H1 (cell line): Measurements from ENCODE around the gene LRRC10. TPM values are rescaled to one million over a fixed set of nuclear protein-coding genes. Genes with fewer than 3 reads are reported as not detected.
A peak's percentile ranks its signal among the peaks of the same experiment; 100 is the strongest.

Experiments
- CTCF ChIA-PET: fragments of 300-600 bp; sonication (Branson Sonifier 250); formaldehyde crosslinking; loops from one replicate; lab custom pipeline; 2021; ENCODE audit not compliant: partially characterized antibody; lab: Charles Lee
- POLR2A ChIA-PET: fragments of 300-600 bp; sonication (Branson Sonifier 250); formaldehyde crosslinking; loops from one replicate; lab custom pipeline; 2021; ENCODE audit warnings: inconsistent platforms; ENCODE audit not compliant: partially characterized antibody; lab: Charles Lee
- DNase-seq, 2 experiments: peaks; one replicate each; pipeline versions ENCODE4 v3.0.0 to v3.0.0-alpha.2; 2010 to 2022; ENCODE audit warnings: low spot score in 2 of 2, low read depth in 1 of 2, mixed read lengths in 1 of 2
- FAIRE-seq: peaks from 2 replicates; lab custom pipeline; 2011; peaks lifted over from hg19 to GRCh38; lab: Jason Lieb, UNC
- H2AFZ ChIP-seq: 2 replicates; pipeline ENCODE4 v1.8.1; 2012; ENCODE audit warnings: low read length, inconsistent platforms
- H2AK5ac ChIP-seq: 2 replicates; pipeline ENCODE4 v1.6.1; 2013; ENCODE audit warnings: low read depth, low read length
- H2BK120ac ChIP-seq: replicated peaks from 2 replicates; pipeline ENCODE3; 2013; ENCODE audit warnings: low read depth, low read length, inconsistent platforms
- H2BK12ac ChIP-seq: 2 replicates; pipeline ENCODE4 v1.6.1; 2013; ENCODE audit warnings: low read depth, low read length
- H2BK15ac ChIP-seq: 2 replicates; pipeline ENCODE4 v1.6.1; 2013; ENCODE audit warnings: low read length
- H2BK20ac ChIP-seq: 2 replicates; pipeline ENCODE4 v1.6.1; 2013; ENCODE audit warnings: low read length
- H2BK5ac ChIP-seq: 2 replicates; pipeline ENCODE4 v1.6.1; 2013; ENCODE audit warnings: low read depth, low read length
- H3K14ac ChIP-seq: 2 replicates; pipeline ENCODE4 v1.6.1; 2013; ENCODE audit warnings: inconsistent platforms; ENCODE audit not compliant: insufficient read length
- H3K18ac ChIP-seq: 2 replicates; pipeline ENCODE4 v1.6.1; 2013; ENCODE audit warnings: low read length; ENCODE audit errors: extremely low read depth
- H3K23ac ChIP-seq: 2 replicates; pipeline ENCODE4 v1.6.1; 2013; ENCODE audit warnings: inconsistent platforms; ENCODE audit not compliant: insufficient read length
- H3K23me2 ChIP-seq: 2 replicates; pipeline ENCODE4 v1.6.1; 2013; ENCODE audit warnings: low read depth, low read length
- H3K27ac ChIP-seq: 2 replicates; pipeline ENCODE4 v1.6.1; 2011; ENCODE audit warnings: low read depth, low read length, inconsistent platforms
- H3K27me3 ChIP-seq, 4 experiments: replicated peaks in 1 of 4; 1 replicate in 1 of 4; 2 replicates in 3 of 4; pipeline versions ENCODE4 v1.6.1 to v1.8.1; 2011 to 2013; ENCODE audit warnings: low read length in 3 of 4, mild to moderate bottlenecking in 3 of 4, inconsistent platforms in 2 of 4, mixed read lengths in 2 of 4, moderate library complexity in 1 of 4; ENCODE audit not compliant: control insufficient read depth in 3 of 4, insufficient read depth in 3 of 4; ENCODE audit errors: extremely low read depth in 1 of 4
- H3K36me3 ChIP-seq, 4 experiments: 2 replicates each; pipeline versions ENCODE4 v1.6.1 to v1.8.1; 2011 to 2013; ENCODE audit warnings: mild to moderate bottlenecking in 4 of 4, low read length in 3 of 4, moderate library complexity in 2 of 4, control low read depth in 1 of 4, inconsistent platforms in 1 of 4; ENCODE audit not compliant: insufficient read depth in 4 of 4, control insufficient read depth in 2 of 4
- H3K4ac ChIP-seq: replicated peaks from 2 replicates; pipeline ENCODE3; 2013; ENCODE audit warnings: low read length, low read depth, mixed read lengths, inconsistent platforms; ENCODE audit not compliant: insufficient read length
- H3K4me1 ChIP-seq, 4 experiments: replicated peaks in 1 of 4; 1 replicate in 1 of 4; 2 replicates in 3 of 4; pipeline versions ENCODE4 v1.6.1 to v1.8.1; 2011 to 2013; ENCODE audit warnings: low read length in 3 of 4, inconsistent platforms in 2 of 4, mixed read lengths in 1 of 4; ENCODE audit not compliant: insufficient read depth in 4 of 4, control insufficient read depth in 3 of 4
- H3K4me2 ChIP-seq, 2 experiments: 2 replicates each; pipeline versions ENCODE4 v1.6.1 to v1.8.1; 2011 to 2013; ENCODE audit warnings: low read depth in 2 of 2, low read length in 2 of 2, control low read depth in 1 of 2, inconsistent platforms in 1 of 2, mild to moderate bottlenecking in 1 of 2; ENCODE audit not compliant: insufficient read depth in 1 of 2
- H3K4me3 ChIP-seq, 4 experiments: fragments of 200-600, 300-600 bp in 1 of 4; sonication (generic), shearing (Covaris generic), sonication (Bioruptor Twin) in 1 of 4; 2 replicates each; pipeline versions ENCODE4 v1.5.1 to v1.8.1; 2011 to 2016; ENCODE audit warnings: low read length in 4 of 4, low read depth in 3 of 4, control low read depth in 2 of 4, inconsistent platforms in 2 of 4, mild to moderate bottlenecking in 2 of 4, mixed read lengths in 1 of 4, moderate library complexity in 1 of 4; ENCODE audit not compliant: insufficient read depth in 2 of 4; ENCODE audit errors: extremely low read depth in 1 of 4
- H3K56ac ChIP-seq: replicated peaks from 2 replicates; pipeline ENCODE3; 2013; ENCODE audit warnings: low read depth, mild to moderate bottlenecking, mixed read lengths, low read length, inconsistent platforms; ENCODE audit not compliant: insufficient read length
- H3K79me1 ChIP-seq: 2 replicates; pipeline ENCODE4 v1.6.1; 2013; ENCODE audit warnings: low read depth, low read length, control low read depth
- H3K79me2 ChIP-seq, 2 experiments: 2 replicates each; pipeline versions ENCODE4 v1.6.1 to v1.8.1; 2012 to 2013; ENCODE audit warnings: low read length in 2 of 2, mild to moderate bottlenecking in 2 of 2, inconsistent platforms in 1 of 2; ENCODE audit not compliant: insufficient read depth in 2 of 2, control insufficient read depth in 1 of 2
- H3K9ac ChIP-seq, 4 experiments: replicated peaks in 1 of 4; 1 replicate in 1 of 4; 2 replicates in 3 of 4; pipeline versions ENCODE4 v1.6.1 to v1.8.1; 2011 to 2013; ENCODE audit warnings: low read depth in 3 of 4, low read length in 3 of 4, control low read depth in 2 of 4, mild to moderate bottlenecking in 2 of 4, moderate library complexity in 2 of 4, inconsistent platforms in 1 of 4; ENCODE audit errors: extremely low read depth in 1 of 4
- H3K9me3 ChIP-seq, 2 experiments: 2 replicates each; pipeline versions ENCODE4 v1.6.1 to v1.8.1; 2012 to 2013; ENCODE audit warnings: mild to moderate bottlenecking in 2 of 2, moderate library complexity in 2 of 2, control low read depth in 1 of 2, inconsistent platforms in 1 of 2, low read depth in 1 of 2, low read length in 1 of 2, mixed read lengths in 1 of 2; ENCODE audit not compliant: insufficient read depth in 2 of 2
- H4K20me1 ChIP-seq, 2 experiments: replicated peaks in 1 of 2; 2 replicates each; pipeline versions ENCODE3 to v1.8.1; 2011 to 2013; ENCODE audit warnings: inconsistent platforms in 2 of 2, low read length in 2 of 2, mild to moderate bottlenecking in 1 of 2; ENCODE audit not compliant: insufficient read depth in 2 of 2, control insufficient read depth in 1 of 2
- H4K5ac ChIP-seq: 2 replicates; pipeline ENCODE4 v1.6.1; 2013; ENCODE audit warnings: low read length, low read depth, mixed read lengths, inconsistent platforms; ENCODE audit not compliant: insufficient read length
- H4K8ac ChIP-seq: 2 replicates; pipeline ENCODE4 v1.8.0; 2013; ENCODE audit warnings: mild to moderate bottlenecking, moderate library complexity, low read length, inconsistent platforms; ENCODE audit not compliant: insufficient read depth; ENCODE audit errors: extremely low read depth
- H4K91ac ChIP-seq: replicated peaks from 2 replicates; pipeline ENCODE3; 2013; ENCODE audit warnings: low read length, mixed read lengths, inconsistent platforms; ENCODE audit not compliant: insufficient read length
- ASH2L ChIP-seq: fragments of 200-600, 300-600 bp; sonication (generic); IDR thresholded peaks from one replicate; pipeline ENCODE4 v1.7.1; 2017; ENCODE audit warnings: low read length
- POLR2A ChIP-seq, 2 experiments: IDR thresholded peaks; 1 replicate in 1 of 2; 2 replicates in 1 of 2; pipeline ENCODE4 v1.6.1; 2011; ENCODE audit warnings: low read depth in 2 of 2, low read length in 2 of 2, mild to moderate bottlenecking in 2 of 2; ENCODE audit errors: control extremely low read depth in 1 of 2
- WGBS, 2 experiments: shearing (Covaris generic) in 1 of 2; methylation state at CpG; one replicate each; pipeline versions ENCODE4 v1.1.6 to v1.1.7; 2013 to 2015; ENCODE audit warnings: low lambda C conversion rate in 2 of 2, mixed read lengths in 2 of 2, inconsistent platforms in 1 of 2, low coverage in 1 of 2, missing lambda C conversion rate in 1 of 2; ENCODE audit not compliant: insufficient replicate concordance in 2 of 2, insufficient coverage in 1 of 2, insufficient read length in 1 of 2; ENCODE audit errors: extremely low coverage in 1 of 2, missing lambda C conversion rate in 1 of 2; 5-methylcytosine and 5-hydroxymethylcytosine counted together
- long read RNA-seq, 2 experiments: library from RNA in 1 of 2; library from capped mRNA in 1 of 2; stranded (forward); transcript quantifications; one replicate each; pipeline ENCODE4 v2.0.0, GENCODE V29; 2021; ENCODE audit warnings: inconsistent platforms in 1 of 2
- polyA minus RNA-seq, 3 experiments: library from RNA; depleted of rRNA, polyadenylated mRNA; stranded (reverse); fragments of >200 nt; gene quantifications; 1 replicate in 2 of 3; 2 replicates in 1 of 3; pipeline ENCODE4 v1.2.3, GENCODE V29; 2011
- polyA plus RNA-seq, 7 experiments: library from polyadenylated mRNA; depleted of rRNA in 3 of 7; stranded (reverse) in 5 of 7; unstranded in 2 of 7; fragments of >200 nt in 5 of 7; fragments of 200-250 nt in 2 of 7; gene quantifications; 1 replicate in 5 of 7; 2 replicates in 1 of 7; 4 replicates in 1 of 7; pipeline versions ENCODE4 v1.2.1 to v1.2.3, GENCODE V29; 2011 to 2013; ENCODE audit warnings: missing spikeins in 2 of 7, mixed read lengths in 2 of 7
- total RNA-seq: library from RNA; stranded (reverse); fragmentation: NEBNext Ultra II Directional; extraction: Animal tissue kit (Norgen Biotek cat#: 25700); gene quantifications from 2 replicates; pipeline ENCODE4 v1.2.1, GENCODE V29; 2021

Gene LRRC10
- not detected in 2 replicates for total RNA-seq
- not detected in 2 replicates for polyA plus RNA-seq (2011; rRNA removed)
- polyA plus RNA-seq (2011; cell fraction: cytosol; rRNA removed), result not detected
- not detected for polyA plus RNA-seq (2011; cell fraction: nucleus; rRNA removed)
- polyA plus RNA-seq (2012, experiment 1 of 2), result not detected in 4 replicates
- polyA plus RNA-seq (2012, experiment 2 of 2), result not detected
- polyA plus RNA-seq (2013, experiment 1 of 2), result not detected
- not detected for polyA plus RNA-seq (2013, experiment 2 of 2)
- polyA minus RNA-seq (2011; rRNA and poly(A)+ RNA removed), result not detected in 2 replicates
- polyA minus RNA-seq (2011; cell fraction: cytosol; rRNA and poly(A)+ RNA removed), result not detected
- not detected for polyA minus RNA-seq (2011; cell fraction: nucleus; rRNA and poly(A)+ RNA removed)
- long read RNA-seq, experiment 1, result 0 reads
- long read RNA-seq, experiment 2, result 0 reads

- H3K79me2 ChIP-seq, result no peaks in the 10 kb centered on the region
- H2AFZ ChIP-seq, result peak within 1 kb of the TSS; percentile 15; the same call in 1 of the 2 replicates
- H3K9me3 ChIP-seq, result no peaks in the 10 kb centered on the region
- no peak within 1 kb of the TSS for H3K27ac ChIP-seq
- H2BK120ac ChIP-seq, result no peak within 1 kb of the TSS
- H3K23me2 ChIP-seq, result no peaks in the 10 kb centered on the region
- H3K56ac ChIP-seq, result no peak within 1 kb of the TSS
- H3K27me3 ChIP-seq, result no peaks in the 10 kb centered on the region
- H4K5ac ChIP-seq, result no peak within 1 kb of the TSS
- H3K4me2 ChIP-seq, result no peak within 1 kb of the TSS
- H3K4ac ChIP-seq, result no peak within 1 kb of the TSS
- FAIRE-seq (no peak), DNase-seq (no peak)
- no peak within 1 kb of the TSS for H3K9ac ChIP-seq
- H2BK12ac ChIP-seq, result no peak within 1 kb of the TSS
- H3K4me3 ChIP-seq, result no peak within 1 kb of the TSS
- H4K20me1 ChIP-seq, result no peaks in the 10 kb centered on the region
- H4K91ac ChIP-seq, result no peak within 1 kb of the TSS
- no peaks in the 10 kb centered on the region for H3K79me1 ChIP-seq
- WGBS, 2 experiments, result 95% methylated on average over 11 of the region's 11 CpGs; no CpG with 5 or more reads in 1 of the 2 experiments
- no peak within 1 kb of the TSS for H3K23ac ChIP-seq
- ChIA-PET CTCF (interaction anchor here (0.6 to 1.6 kb wide), 5 partner anchors 8 to 267 kb away, joined by 3 to 5 read pairs (median 4); no protein-coding TSS in a partner anchor), POLR2A (interaction anchor here (1.2 kb wide), 1 partner anchor 335 kb away, joined by 3 read pairs; no protein-coding TSS in a partner anchor)
- H3K18ac ChIP-seq, result no peak within 1 kb of the TSS
- H2BK15ac ChIP-seq, result 0 out of 2 replicates have a peak within 1 kb of the TSS, but pooled peaks have one; percentile 47
- no peak within 1 kb of the TSS for H3K14ac ChIP-seq
- H2BK20ac ChIP-seq, result no peak within 1 kb of the TSS
- H3K4me1 ChIP-seq, result no peaks in the 10 kb centered on the region
- H4K8ac ChIP-seq, result peak within 1 kb of the TSS; percentile 48; the same call in 1 of the 2 replicates
- H2AK5ac ChIP-seq, result no peak within 1 kb of the TSS
- H3K36me3 ChIP-seq, result no peaks in the 10 kb centered on the region
- H2BK5ac ChIP-seq, result no peak within 1 kb of the TSS
- TF ChIP-seq POLR2A (IDR thresholded peaks at IDR 0.05; ENCODE audit: control extremely low read depth in 1 of 2, low read depth in 2 of 2, low read length in 2 of 2) (no peak), ASH2L (no peak)
Measured at GRCh38 chr12:69610729-69611128, at the start of gene LRRC10. Gene LRRC10, minus strand, starts transcription at chr12:69610907. Its CDS starts 69 bp downstream, at chr12:69610838.
